ENCODE results near the gene GET4.

GET4 gene

GRCh38 chr7:863106-863505 lies 13.2 kb upstream of the GET4 start:
- no peak overlapping the region for H3K4me3 ChIP-seq (ENCODE audit: low read depth, low read length)
- TF ChIP-seq MYC (IDR thresholded peaks at IDR 0.05; ENCODE audit: low read depth, low read length) (no peak), CTCF (IDR thresholded peaks at IDR 0.05; ENCODE audit: low read depth, low read length) (no peak), MAX (IDR thresholded peaks at IDR 0.05; ENCODE audit: low read depth, low read length) (no peak), POLR2A (IDR thresholded peaks at IDR 0.05; ENCODE audit: extremely low read depth, insufficient read length) (no peak)

GRCh38 chr7:865921-866320 lies 10.4 kb upstream of the GET4 start:
- DNase-seq (ENCODE audit: low read depth), result no peak
- H3K4me3 ChIP-seq (ENCODE audit: low read depth, low read length), result no peak overlapping the region

More at GRCh38 chr7:863106-863505, 13.2 kb upstream of the GET4 start:
- DNase-seq (ENCODE audit: low read depth), result no peak

GRCh38 chr7:867001-867405 lies 9.4 kb upstream of the GET4 start:
- no peak for DNase-seq (ENCODE audit: low read depth)
- H3K4me3 ChIP-seq (ENCODE audit: low read depth, low read length), result no peak overlapping the region
- TF ChIP-seq MAX (IDR thresholded peaks at IDR 0.05; ENCODE audit: low read depth, low read length) (no peak), MYC (IDR thresholded peaks at IDR 0.05; ENCODE audit: low read depth, low read length) (no peak), CTCF (IDR thresholded peaks at IDR 0.05; ENCODE audit: low read depth, low read length) (no peak), POLR2A (IDR thresholded peaks at IDR 0.05; ENCODE audit: extremely low read depth, insufficient read length) (no peak)

More at GRCh38 chr7:865921-866320, 10.4 kb upstream of the GET4 start:
- TF ChIP-seq MYC (IDR thresholded peaks at IDR 0.05; ENCODE audit: low read depth, low read length) (no peak), MAX (IDR thresholded peaks at IDR 0.05; ENCODE audit: low read depth, low read length) (no peak), CTCF (IDR thresholded peaks at IDR 0.05; ENCODE audit: low read depth, low read length) (no peak), POLR2A (IDR thresholded peaks at IDR 0.05; ENCODE audit: extremely low read depth, insufficient read length) (no peak)

GRCh38 chr7:867406-868188 lies 8.8 kb upstream of the GET4 start:
- no peak for DNase-seq (ENCODE audit: low read depth)
- H3K4me3 ChIP-seq (ENCODE audit: low read depth, low read length), result no peak overlapping the region
- TF ChIP-seq CTCF (IDR thresholded peaks at IDR 0.05; ENCODE audit: low read depth, low read length), result no peak
- TF ChIP-seq MAX (IDR thresholded peaks at IDR 0.05; ENCODE audit: low read depth, low read length), result no peak
- TF ChIP-seq MYC (IDR thresholded peaks at IDR 0.05; ENCODE audit: low read depth, low read length), result no peak
- TF ChIP-seq POLR2A (IDR thresholded peaks at IDR 0.05; ENCODE audit: extremely low read depth, insufficient read length), result no peak

- TF ChIP-seq MYC (IDR thresholded peaks at IDR 0.05; ENCODE audit: low read depth, low read length) (no peak), POLR2A (IDR thresholded peaks at IDR 0.05; ENCODE audit: extremely low read depth, insufficient read length) (no peak), CTCF (IDR thresholded peaks at IDR 0.05; ENCODE audit: low read depth, low read length) (no peak), MAX (IDR thresholded peaks at IDR 0.05; ENCODE audit: low read depth, low read length) (no peak)
- no peak for DNase-seq (ENCODE audit: low read depth)
- no peak overlapping the region for H3K4me3 ChIP-seq (ENCODE audit: low read depth, low read length)
These were observed 8.2 kb upstream of the GET4 start for GRCh38 chr7:868189-868486.
